ENCODE measurements around the gene ACOX1.

Gene ACOX1

GRCh38 chr17:75926456-75926855 is 52.5 kb downstream of the ACOX1 start:
- DNase-seq, result no peak

GRCh38 chr17:75925912-75926311 is 53.1 kb downstream of the ACOX1 start:
- DNase-seq, result no peak

- no peak for DNase-seq
Measured at GRCh38 chr17:75925103-75925502, 53.9 kb downstream of the ACOX1 start.

GRCh38 chr17:75922963-75923874 is 55.7 kb downstream of the ACOX1 start:
- DNase-seq, result no peak

- no peak for DNase-seq
Measured at GRCh38 chr17:75922173-75922961, 56.6 kb downstream of the ACOX1 start.

- no peak for DNase-seq
Measured at GRCh38 chr17:75921596-75921995, 57.4 kb downstream of the ACOX1 start.

DNA sequence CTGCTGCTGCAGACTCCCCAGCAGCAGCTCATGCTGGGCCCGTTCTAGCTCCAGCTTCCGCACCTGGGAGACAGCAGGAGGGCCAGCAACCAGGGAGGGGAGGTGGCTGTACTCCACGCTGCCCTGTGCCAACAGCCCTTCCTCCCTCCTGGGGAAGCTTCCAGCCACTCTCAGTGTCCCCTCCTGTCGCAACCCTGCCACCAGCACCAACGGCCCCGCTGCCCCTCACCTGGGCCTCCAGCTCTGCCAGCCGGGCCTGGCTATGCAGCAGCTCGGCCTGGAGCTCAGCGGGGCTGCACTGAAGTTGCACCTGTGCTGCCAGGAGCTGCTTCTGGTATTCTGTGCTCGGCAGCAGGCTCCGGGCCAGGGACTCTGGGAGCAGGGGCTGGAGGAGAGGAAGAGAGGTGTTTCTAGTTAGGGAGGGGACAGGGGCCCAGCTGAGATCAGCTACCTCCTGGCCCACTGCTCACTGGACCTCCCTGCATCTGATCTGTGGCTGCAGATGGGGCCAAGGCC is 58.9 kb downstream of the ACOX1 start:
- no peak for DNase-seq

GRCh38 chr17:75919611-75920010 is 59.4 kb downstream of the ACOX1 start:
- DNase-seq, result no peak

GRCh38 chr17:75917917-75918445 is 61.0 kb downstream of the ACOX1 start:
- DNase-seq, result no peak

GRCh38 chr17:75917141-75917916 is 61.6 kb downstream of the ACOX1 start:
- DNase-seq, result no peak

- no peak for DNase-seq
Measured at GRCh38 chr17:75915268-75915667, 63.7 kb downstream of the ACOX1 start.

GRCh38 chr17:75914643-75915267 is 64.2 kb downstream of the ACOX1 start:
- no peak for DNase-seq

GRCh38 chr17:75913537-75914210 is 65.3 kb downstream of the ACOX1 start:
- DNase-seq, result no peak

DNA sequence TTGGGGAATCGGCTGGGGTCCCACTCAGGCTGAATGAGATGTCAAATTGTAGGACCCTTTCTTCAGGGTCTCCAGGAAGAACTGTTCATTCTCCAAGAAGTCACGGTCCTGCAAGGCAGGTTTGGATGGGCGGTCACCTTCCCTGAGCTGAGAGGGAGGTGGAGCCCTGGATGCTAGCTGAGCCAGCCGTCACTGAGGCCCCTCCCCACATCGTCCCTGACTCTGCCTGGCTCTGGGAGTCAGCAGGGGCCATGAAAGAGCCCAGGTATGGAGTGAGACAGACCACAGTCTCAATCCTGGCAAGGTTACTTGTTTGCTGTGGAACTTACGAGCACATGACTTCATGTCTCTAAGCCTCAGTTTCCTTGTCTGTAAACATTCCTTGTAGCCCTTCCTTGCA is 68.3 kb downstream of the ACOX1 start:
- DNase-seq, result no peak

DNA sequence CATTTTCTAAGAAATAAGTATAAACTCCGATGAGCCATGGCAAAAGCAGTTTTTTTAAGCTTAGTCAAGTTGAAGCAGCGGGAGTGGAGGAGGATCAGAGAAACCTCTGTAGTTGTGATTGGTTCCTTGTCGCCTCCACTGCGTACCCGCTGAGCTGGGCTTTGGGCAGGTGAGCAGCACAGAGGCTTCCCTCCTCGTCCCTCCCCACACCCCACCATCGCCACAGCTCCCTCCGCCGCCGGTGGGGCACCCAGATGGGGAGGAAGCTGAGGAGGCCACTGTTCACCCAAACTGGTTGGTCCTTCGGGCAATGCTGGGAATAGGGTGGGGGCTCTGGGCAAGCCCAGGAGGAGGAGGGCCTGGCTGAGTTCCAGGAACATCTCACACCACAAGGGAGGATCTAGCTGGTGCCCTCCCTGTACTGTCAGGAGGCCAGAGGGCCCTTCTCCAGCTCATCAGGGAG is 69.1 kb downstream of the ACOX1 start:
- no peak for DNase-seq

DNA sequence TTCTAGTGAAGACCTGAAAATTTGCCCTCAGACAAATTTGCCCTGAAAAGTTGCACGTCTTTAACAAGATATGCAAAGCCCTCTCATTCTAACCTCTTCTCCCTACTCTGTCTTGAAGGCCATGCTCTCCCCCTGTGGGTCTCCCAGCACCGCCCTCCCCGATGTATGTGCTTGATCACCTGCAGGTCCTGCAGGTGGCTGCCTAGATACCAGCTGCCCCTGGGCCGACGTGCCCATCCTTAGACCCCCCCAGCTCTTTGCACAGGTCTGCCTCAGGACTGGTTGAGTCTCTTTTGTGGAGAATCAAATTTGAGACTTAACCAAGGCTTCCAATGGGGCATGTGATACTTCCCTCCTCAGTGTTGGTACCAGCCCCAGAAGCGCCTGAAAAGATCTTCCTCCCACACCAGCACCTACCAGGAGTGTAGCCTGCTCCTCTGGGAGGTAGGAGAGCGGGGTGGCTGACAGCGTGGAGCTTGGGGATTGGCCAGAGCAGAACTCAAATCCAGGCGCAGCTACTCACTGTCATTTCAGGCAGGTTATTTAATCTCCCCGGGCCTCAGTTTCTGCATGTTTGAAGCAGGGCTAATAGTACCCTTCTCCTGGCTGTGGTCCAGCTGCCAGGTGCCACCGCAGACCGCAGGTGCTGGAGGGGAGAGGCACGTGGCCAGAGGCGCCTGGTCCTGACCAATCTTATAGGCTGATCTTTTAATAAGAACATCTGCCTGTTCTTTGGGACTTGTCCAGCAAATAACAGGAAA is 69.7 kb downstream of the ACOX1 start:
- no peak for DNase-seq

GRCh38 chr17:75908201-75908600 is 70.8 kb downstream of the ACOX1 start:
- DNase-seq, result no peak

- no peak for DNase-seq
Measured at GRCh38 chr17:75906143-75906884, 72.7 kb downstream of the ACOX1 start.

- DNase-seq, result peak; percentile 97
Measured at GRCh38 chr17:75904749-75905521, 74.0 kb downstream of the ACOX1 start, which contains the start of gene MRPL38. MRPL38 (minus strand) TSS chr17:75904884; CDS start chr17:75904875, 9 bp downstream.
